Endothelial cell of umbilical vein (primary cell): ENCODE results near the gene TCERG1L.

Experiments used
- CTCF ChIP-seq, 2 donors: IDR thresholded peaks; 1 replicate in 1 of 2; 2 replicates in 1 of 2; pipeline ENCODE4 v1.5.1; 2011; ENCODE audit warnings: low read length in 2 of 2, mild to moderate bottlenecking in 2 of 2, moderate library complexity in 2 of 2, control low read depth in 1 of 2, inconsistent platforms in 1 of 2, low read depth in 1 of 2; ENCODE audit not compliant: insufficient read depth in 1 of 2; ENCODE audit errors: extremely low read depth in 1 of 2
- JUN ChIP-seq: IDR thresholded peaks from 2 replicates; pipeline ENCODE4 v1.6.1; 2011; ENCODE audit warnings: borderline replicate concordance, low read depth; ENCODE audit not compliant: insufficient read length, insufficient read depth
- MYC ChIP-seq: IDR thresholded peaks from one replicate; pipeline ENCODE4 v1.6.1; 2011; ENCODE audit warnings: mild to moderate bottlenecking, low read depth, low read length
- POLR2A ChIP-seq: IDR thresholded peaks from 2 replicates; pipeline ENCODE4 v1.6.1; 2012; ENCODE audit warnings: low read depth, mild to moderate bottlenecking, control low read depth, low read length
- POLR2AphosphoS5 ChIP-seq: IDR thresholded peaks from 2 replicates; pipeline ENCODE4 v1.6.1; 2012; ENCODE audit warnings: low read depth, mild to moderate bottlenecking, control low read depth, low read length, moderate library complexity; ENCODE audit not compliant: insufficient read depth

GRCh38 chr10:131277278-131277677, 34.2 kb downstream of the TCERG1L start:
- TF ChIP-seq CTCF (IDR thresholded peaks at IDR 0.05; ENCODE audit: extremely low read depth in 1 of 2, insufficient read depth in 1 of 2, low read depth in 1 of 2, low read length in 2 of 2), result no peak
- no peak for TF ChIP-seq POLR2AphosphoS5
- TF ChIP-seq MYC, result no peak
- TF ChIP-seq JUN, result no peak
- TF ChIP-seq POLR2A, result no peak
